ENCODE measurements around the gene CAMSAP1. TPM values are rescaled to one million over a fixed set of nuclear protein-coding genes. Genes with fewer than 3 reads are reported as not detected.
A peak's percentile ranks its signal among the peaks of the same experiment; 100 is the strongest.

CAMSAP1 gene
- total RNA-seq, 1 experiment from 2014 or later: 52.7 TPM

DNA sequence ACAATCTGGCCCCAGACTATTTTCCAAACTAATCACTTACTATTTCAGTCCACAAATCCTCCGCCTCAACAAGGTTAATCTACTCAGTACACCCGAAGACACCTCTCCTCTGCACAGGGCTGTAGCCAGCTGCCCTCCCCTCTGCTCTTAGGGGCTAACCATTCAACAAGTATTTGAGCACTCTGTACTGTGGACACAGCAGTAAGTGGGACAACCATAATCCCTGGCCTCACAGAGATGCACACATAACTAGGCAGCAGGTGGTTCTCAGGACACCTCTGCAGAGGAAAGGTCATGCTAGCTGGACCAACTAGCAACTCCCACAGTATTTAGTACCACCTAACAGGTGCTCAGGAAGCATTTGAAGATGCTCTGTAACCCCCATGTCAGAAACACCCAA lies 5.5 kb downstream of the CAMSAP1 start:
- H3K79me1 ChIP-seq (ENCODE audit: insufficient read depth, low read depth, low read length, poor library complexity, severe bottlenecking): peaks cover 7% of the 10 kb centered on the region
- no peak overlapping the region for H2AK5ac ChIP-seq (ENCODE audit: insufficient read length, low read length)
- no peak overlapping the region for H3K4ac ChIP-seq (ENCODE audit: low read depth, low read length)
- peaks cover 7% of the 10 kb centered on the region for H3K23me2 ChIP-seq (ENCODE audit: insufficient read length, low read depth, low read length, poor library complexity, severe bottlenecking)
- no peak overlapping the region for H4K5ac ChIP-seq (ENCODE audit: insufficient read length, low read depth, low read length)
- no peaks in the 10 kb centered on the region for H3K9me3 ChIP-seq (ENCODE audit: control insufficient read depth, low read depth, low read length)
- no peak overlapping the region for H4K8ac ChIP-seq (replicated peaks; ENCODE audit: insufficient read length, low read depth, low read length)
- no peak overlapping the region for H3K18ac ChIP-seq (ENCODE audit: insufficient read length, low read depth, low read length)
- no peak overlapping the region for H3K56ac ChIP-seq (ENCODE audit: insufficient read length, low read depth, low read length)
- no peak overlapping the region for H3K4me3 Mint-ChIP-seq
- no peaks in the 10 kb centered on the region for H3K27me3 ChIP-seq (ENCODE audit: insufficient read depth, low read length)
- no peaks in the 10 kb centered on the region for H3K27me3 Mint-ChIP-seq (ENCODE audit: low read depth)
- no peak overlapping the region for H3T11ph ChIP-seq (ENCODE audit: low read length)
- H2BK120ac ChIP-seq (ENCODE audit: low read depth, low read length, poor library complexity, severe bottlenecking): no peak overlapping the region
- TF ChIP-seq, protein P1, sequence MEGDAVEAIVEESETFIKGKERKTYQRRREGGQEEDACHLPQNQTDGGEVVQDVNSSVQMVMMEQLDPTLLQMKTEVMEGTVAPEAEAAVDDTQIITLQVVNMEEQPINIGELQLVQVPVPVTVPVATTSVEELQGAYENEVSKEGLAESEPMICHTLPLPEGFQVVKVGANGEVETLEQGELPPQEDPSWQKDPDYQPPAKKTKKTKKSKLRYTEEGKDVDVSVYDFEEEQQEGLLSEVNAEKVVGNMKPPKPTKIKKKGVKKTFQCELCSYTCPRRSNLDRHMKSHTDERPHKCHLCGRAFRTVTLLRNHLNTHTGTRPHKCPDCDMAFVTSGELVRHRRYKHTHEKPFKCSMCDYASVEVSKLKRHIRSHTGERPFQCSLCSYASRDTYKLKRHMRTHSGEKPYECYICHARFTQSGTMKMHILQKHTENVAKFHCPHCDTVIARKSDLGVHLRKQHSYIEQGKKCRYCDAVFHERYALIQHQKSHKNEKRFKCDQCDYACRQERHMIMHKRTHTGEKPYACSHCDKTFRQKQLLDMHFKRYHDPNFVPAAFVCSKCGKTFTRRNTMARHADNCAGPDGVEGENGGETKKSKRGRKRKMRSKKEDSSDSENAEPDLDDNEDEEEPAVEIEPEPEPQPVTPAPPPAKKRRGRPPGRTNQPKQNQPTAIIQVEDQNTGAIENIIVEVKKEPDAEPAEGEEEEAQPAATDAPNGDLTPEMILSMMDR (conservative IDR thresholded peaks at IDR 0.05): no peak
- H2BK5ac ChIP-seq (ENCODE audit: insufficient read length, low read length): no peak overlapping the region
- no peak overlapping the region for H2BK20ac ChIP-seq (ENCODE audit: low read depth, low read length, poor library complexity, severe bottlenecking)
- no peak for DNase-seq
- peaks cover 38 to 45% of the 10 kb centered on the region in 2 experiments for H3K4me1 Mint-ChIP-seq
- H3K36me3 Mint-ChIP-seq (ENCODE audit: insufficient read depth in 1 of 3, low read depth in 3 of 3): peaks cover 38 to 55% (median 44%) of the 10 kb centered on the region in 3 experiments; a peak in 6 of 7 replicates
- H3K79me2 ChIP-seq (ENCODE audit: insufficient read depth, low read length): peaks cover 83% of the 10 kb centered on the region
- H2BK12ac ChIP-seq (ENCODE audit: insufficient read length, low read depth, low read length): no peak overlapping the region
- no CpG with 5 or more reads among the region's 2 CpGs for WGBS (ENCODE audit: extremely low coverage, insufficient read length, low lambda C conversion rate)
- peaks cover 12 to 20% of the 10 kb centered on the region in 2 experiments for H3K9me3 Mint-ChIP-seq
- H4K20me1 ChIP-seq (ENCODE audit: control insufficient read depth, insufficient read depth, insufficient read length): no peaks in the 10 kb centered on the region
- no peak overlapping the region for H3K27ac ChIP-seq (ENCODE audit: insufficient read length, low read depth, low read length)
- H3K9ac ChIP-seq (ENCODE audit: extremely low read depth, insufficient read length, low read length): no peak overlapping the region
- no peak overlapping the region for H3K23ac ChIP-seq (ENCODE audit: insufficient read length, low read depth, low read length)
- no peak overlapping the region for H2AFZ ChIP-seq (ENCODE audit: low read length)
- no peak overlapping the region for H4K91ac ChIP-seq (ENCODE audit: insufficient read length, low read depth, low read length)
- no peaks in the 10 kb centered on the region; the same call in 1 of the 2 replicates for H3K4me1 ChIP-seq (ENCODE audit: insufficient read depth, low read length)
- H2BK15ac ChIP-seq (ENCODE audit: low read depth, low read length): no peak overlapping the region
- 0 out of 7 replicates have a peak overlapping the region, but pooled peaks of 1 of the 3 experiments have one; percentile 8 for H3K27ac Mint-ChIP-seq
- H3K14ac ChIP-seq (ENCODE audit: insufficient read depth, low read length): no peak overlapping the region
- no peak overlapping the region for H3K4me2 ChIP-seq (ENCODE audit: insufficient read depth, insufficient read length, low read length)

Data from H9 (cell line).